HG03045 (cell line): ENCODE data around the gene CACFD1.
A peak's percentile ranks its signal among the peaks of the same experiment; 100 is the strongest.

Experiments used
- ATAC-seq: cut with Tn5 transposase; IDR thresholded peaks from one replicate; pipeline ENCODE4 v1.9.1; 2021; ENCODE audit warnings: mild to moderate bottlenecking, moderate library complexity; ENCODE audit not compliant: unreplicated experiment

The CACFD1 gene

DNA sequence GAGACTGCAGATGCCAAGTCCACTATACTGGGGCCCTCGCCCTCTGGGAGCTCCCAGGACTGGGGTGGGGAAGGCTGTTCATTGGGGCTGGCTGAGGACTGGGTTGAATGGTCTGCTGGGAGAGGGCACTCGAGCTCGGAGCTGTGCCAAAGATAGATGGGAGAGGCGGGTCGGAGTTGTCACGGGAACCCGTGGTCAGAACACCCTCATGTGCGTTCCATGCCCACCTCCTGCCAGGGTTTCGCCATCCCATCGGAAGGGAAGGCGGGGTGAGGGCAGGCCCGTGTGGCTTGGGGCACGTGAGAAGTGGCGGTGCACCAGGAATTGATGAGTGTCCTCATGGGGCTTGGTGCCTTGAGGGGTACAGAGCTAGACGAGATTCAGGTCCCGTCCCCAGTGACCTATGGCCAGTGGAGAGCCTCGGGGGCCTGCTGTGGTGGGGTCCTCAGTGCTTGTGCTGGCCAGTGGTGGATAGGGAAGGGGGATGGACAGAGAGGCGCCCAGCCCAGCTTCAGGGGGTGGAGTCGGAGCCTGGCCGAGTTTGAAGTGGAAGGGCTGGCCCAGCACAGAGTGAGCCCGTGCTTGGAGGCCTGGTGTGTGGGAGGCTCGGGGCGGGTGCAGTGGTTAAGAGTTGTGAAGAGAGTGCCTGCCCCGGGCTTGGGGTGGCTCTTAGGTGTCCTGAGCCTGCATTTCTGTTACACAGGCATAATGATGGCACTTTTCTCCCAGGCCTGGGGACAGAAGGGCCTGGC is 4.3 kb downstream of the CACFD1 start:
- no peak for ATAC-seq

DNA sequence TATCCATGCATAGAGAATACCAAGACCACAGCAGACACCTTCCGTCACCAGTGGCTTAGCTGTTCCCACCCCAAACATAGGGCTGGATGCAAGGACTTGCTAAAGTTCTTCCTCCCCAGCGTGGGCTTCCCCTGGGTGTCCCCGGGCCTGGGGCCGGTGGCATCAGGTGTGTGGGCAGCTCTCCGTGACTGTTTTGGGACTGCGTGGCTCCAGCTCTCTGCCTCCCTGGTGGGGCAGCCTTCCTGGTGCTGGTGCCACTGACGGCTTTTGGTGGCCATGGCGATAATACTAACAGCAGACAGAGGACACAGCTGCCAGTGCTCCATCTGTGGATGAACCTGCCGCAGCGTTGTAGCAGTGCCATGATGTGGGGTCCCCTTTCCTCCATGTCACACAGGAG is 4.9 kb downstream of the CACFD1 start:
- ATAC-seq = no peak

DNA sequence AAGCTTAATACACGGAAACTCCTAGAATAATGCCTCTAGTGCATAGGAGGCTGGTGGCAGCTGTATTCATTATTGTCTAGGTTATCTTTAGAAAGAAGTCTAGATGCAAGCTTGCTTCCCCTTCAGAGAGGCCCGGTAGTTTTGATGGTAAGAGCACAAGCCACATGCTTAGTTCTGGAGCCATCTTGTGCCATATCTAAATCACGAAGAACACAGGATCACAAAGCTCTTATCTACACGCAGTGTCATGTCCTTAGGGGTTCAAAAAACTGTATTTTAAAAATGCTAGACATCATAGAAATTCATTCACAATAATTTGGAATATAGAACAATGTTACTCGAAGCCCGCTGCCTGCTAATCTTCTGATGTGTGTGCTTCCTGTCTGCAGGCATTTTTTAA is 6.2 kb downstream of the CACFD1 start:
- no peak for ATAC-seq

DNA sequence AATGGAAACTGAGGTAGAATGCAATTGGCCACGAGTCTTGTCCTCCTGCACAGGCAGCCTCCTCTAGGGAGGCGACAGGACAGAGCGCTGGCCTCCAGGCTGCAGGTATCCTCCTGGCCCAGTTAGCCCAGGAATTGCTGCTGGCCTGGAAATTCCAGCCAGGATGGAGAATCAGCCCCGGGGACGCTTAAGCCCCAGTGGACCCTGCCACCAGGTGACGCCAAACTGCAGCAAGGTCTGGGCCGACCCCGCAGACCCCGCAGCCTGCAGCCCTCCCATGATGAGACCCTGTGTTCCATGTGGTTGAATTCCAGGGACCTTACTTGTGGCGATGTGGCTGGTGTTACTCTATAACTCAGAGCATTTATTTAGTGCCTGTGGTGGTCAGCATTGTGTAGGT is 7.3 kb downstream of the CACFD1 start:
- no peak for ATAC-seq

DNA sequence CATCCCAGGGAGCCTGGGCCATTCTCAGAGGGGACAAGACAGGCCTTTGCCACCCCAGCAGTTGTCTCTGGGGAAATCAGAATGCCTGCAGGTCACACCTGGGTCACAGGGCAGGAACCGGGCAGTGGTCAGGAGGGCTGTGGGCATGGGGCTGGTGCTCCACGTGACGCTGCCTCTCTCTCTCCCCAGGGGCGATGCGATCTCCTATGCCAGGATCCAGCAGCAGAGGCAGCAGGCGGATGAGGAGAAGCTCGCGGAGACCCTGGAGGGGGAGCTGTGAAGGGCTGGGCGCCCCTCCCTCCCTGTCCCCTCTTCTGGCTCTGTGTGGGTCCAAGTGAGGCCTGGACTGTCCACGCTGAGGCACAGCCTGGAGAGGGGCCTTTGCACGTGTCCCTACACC is 8.6 kb downstream of the CACFD1 start:
- no peak for ATAC-seq

DNA sequence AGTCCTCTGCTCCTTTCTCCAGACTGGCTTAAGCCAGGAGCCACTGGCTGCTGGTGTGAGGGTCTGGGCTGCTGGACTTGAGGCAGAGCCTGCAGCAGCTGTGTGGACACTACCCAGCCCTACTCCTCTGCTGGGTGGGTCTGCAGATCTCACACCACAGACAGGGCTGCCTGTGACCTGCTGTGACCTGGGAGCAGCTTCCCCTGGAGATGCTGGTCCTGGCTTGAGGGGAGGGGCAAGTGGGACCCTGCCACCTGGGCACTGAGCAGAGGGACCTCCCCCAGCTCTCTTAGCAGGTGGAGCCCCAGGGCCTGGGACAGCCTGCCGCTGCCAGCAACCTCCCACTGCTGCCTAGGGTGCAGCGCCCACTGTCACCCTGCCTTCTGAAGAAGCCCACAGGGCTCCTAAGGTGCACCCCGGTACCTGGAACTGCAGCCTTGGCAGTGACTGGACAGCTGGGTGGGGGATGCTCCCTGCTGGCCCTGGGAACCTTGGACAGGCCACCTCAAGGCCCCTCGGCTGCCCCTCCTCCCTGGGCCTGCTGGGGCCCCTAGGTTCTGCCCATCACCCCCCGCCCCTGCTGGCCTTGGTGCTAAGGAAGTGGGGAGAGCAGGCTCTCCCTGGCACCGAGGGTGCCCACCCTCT is 9.1 kb downstream of the CACFD1 start:
- ATAC-seq = no peak

DNA sequence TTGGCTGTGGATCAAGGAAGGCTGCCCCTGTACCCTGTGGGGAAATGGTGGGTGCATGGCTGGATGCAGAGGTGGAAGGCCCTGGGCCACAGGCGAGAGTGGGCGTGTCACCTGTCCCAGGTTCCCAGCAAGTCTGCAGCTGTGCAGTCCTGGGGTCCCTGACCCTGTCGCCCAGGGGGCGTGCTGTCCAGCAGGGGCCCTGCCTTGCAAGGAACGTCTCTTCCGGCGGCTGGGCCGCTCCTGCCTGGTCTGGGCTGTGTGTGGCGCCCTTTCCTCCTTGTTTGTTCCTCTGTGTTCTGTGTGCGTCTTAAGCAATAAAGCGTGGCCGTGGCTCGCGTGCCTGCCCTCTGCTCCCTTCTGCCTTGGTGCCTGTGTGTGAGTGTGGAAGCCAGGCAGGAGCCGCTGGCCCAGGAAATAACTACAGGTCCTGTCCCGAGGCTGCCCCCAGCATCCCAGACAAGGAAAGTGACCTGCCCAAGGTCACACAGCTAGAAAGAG is 10.7 kb downstream of the CACFD1 start:
- ATAC-seq = no peak

DNA sequence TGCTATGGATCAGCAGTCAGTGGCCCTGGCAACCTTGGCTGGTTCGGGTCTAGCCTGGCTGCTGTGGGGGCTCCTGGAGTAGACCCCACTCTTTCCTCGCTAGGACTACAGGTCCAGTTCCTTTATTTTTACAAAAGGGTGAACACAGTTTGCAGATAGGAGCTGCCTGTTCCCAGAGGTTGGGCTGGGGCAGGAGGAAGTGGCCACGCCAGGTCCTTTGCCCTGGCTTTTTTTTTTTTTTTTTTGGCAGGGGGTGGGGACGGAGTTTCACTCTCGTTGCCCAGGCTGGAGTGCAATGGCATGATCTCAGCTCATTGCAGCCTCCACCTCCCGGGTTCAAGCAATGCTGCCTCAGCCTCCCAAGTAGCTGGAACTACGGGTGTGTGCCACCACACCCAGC is 11.2 kb downstream of the CACFD1 start:
- no peak for ATAC-seq

DNA sequence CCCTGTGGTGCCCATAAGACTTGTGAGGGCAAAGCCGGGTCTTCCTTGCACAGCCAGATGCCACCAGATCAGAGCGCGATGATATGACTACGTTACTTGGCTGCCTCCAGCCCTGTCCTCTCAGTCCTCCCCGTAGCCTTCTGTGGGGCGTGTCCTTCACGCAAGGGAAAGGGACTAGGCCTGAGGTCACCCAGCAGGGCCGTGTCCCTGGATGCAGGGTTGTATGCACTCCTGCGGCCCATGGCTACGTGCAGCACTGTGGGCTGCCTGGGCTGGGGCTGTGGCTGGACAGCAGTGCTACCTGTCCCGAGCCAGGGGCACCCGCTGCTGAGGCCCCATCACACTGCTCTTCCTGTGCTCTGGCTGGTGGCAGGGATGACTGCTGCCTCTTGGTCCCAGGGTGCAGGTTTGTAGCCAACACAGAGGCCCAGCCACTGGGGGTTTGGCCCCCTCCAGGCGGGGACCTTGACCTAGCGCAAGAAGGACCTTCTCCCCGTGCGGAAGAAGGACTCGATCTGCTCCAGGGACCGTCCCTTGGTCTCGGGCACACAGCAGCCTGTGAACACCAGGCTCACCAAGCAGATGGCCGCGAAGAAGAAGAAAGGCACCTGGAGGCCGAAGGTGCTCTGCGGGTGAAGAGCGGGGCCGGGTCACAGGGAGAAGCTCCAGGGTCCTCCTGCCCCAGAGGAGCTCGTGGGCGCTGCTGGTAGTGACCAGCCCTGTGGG is 11.9 kb downstream of the CACFD1 start:
- no peak for ATAC-seq

DNA sequence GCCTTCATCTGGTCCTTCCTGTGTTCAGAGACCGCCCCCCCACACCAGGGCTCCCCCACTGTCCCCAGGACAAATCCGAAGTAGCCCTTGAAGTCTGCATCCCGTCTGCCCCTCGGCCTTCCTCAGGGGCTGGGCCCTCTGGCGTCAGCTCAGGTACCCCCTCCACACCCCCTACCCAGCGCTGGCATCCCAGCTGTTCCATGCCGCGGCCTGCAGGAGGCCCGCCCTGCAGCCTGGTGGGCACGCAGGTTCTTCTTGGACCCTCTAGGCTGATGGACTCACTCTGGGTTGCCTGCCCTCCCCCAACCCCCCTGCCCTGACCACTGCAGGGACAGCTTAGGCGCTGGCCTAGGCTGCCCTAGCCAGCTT is 12.5 kb downstream of the CACFD1 start:
- no peak for ATAC-seq

DNA sequence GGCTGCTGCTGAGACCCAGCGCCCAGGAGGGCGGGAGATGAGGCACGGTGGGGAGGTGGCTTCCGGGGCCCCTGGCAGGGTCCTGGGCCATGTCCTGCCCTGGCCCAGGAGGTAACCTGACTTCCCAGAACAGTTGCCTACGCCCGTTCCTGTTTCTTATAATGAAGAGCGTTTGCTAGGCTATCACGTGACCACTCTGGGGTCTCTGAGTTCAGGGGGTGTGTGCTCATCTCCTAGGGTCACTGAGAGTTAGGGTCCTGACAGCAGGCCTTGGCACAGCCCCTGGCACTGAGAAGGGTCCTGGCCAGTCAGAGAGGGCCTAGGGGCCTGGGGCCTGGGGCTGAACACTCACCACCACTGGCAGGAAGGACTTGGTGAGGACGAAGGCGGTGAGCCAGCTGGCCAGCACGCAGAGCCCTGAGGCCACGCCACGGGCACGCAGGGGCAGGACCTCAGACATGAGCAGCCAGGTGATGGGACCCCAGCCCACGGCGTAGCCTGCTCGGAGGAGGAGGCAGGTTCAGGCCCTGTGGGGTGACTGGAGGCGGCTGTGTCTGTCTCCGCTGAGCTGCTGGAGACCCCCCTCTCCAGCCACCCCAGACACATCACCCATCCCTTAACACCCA is 13.1 kb downstream of the CACFD1 start:
- ATAC-seq = no peak

DNA sequence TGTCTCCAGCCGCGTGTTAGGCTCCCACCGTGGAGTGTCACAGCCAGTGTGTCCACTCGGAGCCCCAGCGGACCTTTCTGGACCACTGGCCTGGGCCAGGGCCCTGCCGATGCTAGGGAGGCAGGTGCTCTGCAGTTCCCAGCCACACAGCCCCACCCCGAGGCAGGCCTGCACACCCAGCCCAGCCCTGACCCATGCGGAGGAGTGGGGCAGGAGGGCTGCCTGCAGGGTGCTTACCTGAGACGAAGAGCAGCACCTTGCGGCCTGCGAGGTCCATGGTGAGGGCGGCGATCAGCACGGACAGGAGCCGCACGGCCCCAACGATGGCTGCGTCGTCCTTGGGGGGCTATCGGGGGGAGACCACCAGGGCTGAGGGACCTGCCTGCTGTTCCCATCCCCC is 14.0 kb downstream of the CACFD1 start:
- ATAC-seq = no peak

DNA sequence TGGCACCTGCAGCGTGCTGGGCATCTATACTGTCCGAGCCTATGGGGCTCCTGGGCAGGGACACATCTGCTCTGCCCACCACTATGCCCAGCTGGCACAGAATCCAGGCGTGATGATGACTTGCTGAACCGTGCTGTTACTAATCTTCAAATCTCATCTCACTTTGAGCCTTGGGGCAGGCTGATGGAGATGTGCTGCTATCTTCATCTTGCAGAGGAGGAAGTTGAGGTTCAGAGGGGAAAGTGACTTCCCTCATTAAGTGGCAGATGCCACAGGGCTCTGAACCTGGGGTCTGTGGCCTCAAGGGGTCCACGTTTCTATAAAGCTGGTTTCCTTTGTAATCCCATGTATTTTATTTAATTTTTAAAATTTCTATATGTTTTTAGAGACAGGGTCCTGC is 14.4 kb downstream of the CACFD1 start:
- ATAC-seq = no peak

DNA sequence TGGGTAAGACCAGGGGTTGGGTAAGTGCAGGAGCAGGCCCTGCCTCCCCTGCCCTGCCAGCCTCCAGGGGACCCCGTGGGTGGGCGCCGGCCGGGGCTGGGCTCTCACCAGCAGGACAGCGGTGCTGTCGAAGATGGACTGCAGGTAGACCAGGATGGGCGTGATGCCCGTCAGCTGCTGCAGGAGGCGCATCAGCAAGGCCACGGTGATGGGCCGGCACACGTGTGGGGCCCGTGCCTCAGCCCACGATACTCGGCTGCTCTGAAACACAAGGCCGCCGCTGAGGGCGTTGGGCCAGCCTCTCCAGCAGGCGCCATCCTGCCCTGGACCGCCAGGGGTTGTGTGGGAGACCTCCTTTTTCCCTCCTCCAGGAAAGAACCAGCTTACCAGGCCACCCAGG is 15.1 kb downstream of the CACFD1 start:
- no peak for ATAC-seq

DNA sequence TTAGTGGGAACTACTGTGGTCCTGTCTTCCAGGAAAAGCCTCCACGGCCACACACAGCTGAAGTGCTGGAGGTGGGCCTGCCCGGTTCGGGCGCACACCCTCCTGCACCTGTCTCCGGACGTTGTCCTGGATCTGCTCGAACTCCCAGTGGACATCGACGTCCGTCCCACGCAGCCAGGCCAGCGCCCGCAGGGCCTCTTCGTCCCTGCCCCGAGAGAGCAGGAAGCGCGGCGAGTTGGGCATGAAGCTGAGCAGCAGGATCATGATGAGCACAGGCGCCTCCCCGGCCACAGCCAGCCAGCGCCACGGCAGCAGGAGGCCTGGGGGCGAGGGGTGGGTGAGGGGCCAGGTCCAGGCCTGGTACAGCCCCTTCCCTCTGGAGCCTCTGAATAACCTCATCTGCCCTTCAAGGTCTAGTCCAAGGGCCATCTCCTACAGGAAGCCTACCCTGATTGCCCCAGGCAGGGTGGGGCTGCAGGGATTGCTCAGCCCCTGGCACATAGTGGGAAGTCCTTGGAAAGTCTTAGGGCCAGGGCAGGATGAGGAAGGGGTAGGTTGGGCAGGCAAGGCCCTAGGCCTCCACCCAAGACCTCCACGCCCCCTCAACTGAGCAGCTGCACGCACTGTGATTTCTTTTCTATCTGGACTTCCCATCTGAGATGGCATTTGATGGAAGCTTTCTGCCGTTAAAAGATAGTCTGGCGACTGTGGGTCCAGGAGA is 15.7 kb downstream of the CACFD1 start:
- no peak for ATAC-seq

DNA sequence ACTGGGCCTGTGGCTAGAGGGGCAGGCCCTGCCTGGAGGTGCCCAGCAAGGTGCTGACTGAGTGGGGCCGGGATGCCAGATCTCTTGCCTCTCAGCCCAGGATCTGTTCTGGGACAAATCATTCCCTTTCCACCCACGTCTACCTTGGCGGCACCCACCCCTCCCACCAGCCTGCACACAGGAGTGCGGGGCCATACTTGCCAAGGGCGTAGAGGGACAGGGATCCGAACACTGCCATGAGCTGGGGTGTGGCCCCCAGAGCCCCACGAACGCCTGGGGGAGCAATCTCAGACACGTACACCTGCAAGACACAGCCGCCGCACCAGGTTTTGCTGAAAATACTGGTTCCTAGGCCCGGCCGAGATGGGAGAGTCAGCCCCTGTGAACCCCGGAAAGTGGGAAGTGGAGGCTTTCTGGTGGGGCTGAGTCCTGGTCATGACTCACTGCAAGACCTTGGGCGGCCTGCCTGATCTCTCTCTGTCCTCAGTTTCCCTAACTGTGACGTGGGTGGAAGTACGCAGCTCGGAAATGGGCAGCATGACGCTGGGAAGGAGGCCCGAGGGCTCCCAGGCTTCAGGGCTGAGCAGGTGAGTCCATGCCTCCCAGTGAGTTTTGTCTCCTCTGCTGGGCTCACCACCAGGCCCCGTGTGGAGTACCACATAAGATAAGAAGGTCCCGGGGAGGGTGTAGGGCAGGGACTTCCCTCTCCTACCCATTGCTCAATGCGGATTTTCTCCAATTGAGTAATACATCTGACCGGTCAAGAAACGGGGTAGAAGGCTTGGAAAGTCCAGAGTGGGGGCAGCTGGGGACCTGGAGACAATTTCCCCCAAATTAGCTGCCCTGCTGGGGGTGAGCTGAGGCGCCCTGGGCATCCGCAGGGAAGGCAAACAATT is 16.5 kb downstream of the CACFD1 start:
- no peak for ATAC-seq

DNA sequence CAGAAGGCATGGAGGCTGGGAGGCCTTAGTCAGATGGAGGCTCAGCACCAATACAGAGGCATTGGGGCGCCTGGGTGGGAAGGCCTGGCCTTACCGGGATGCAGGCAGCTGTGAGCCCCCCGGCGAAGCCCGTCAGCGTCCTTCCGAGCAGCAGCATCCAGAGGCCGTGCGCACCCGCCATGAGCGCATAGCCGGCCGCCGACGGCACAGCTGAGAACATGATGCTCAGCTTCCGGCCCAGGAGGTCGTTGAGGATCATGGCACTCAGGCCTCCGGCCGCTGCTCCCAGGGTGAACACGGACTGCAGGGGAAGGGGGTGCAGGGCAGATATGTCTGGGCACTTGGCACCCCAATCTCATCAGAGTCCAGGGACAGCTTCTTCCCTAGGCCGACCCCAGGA is 17.2 kb downstream of the CACFD1 start:
- no peak for ATAC-seq

DNA sequence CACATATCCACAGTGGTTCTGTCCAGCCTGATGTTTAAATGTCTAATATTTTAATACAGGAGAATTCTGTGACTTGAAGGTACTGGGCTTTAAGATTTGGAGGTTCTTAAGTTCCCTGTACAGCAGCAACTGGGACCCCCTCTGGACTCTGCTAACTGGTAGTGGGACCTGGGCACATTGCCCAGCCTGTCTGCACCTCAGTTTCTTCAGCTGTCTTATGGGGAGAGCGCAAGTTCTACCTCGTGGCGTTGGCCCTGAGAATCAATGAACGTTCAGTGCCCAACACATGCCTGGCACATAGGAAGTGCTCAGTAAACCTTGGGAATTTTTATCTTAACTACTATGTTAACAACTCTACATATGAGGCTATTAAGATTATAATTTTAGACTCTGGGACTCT is 17.7 kb downstream of the CACFD1 start:
- ATAC-seq = no peak

DNA sequence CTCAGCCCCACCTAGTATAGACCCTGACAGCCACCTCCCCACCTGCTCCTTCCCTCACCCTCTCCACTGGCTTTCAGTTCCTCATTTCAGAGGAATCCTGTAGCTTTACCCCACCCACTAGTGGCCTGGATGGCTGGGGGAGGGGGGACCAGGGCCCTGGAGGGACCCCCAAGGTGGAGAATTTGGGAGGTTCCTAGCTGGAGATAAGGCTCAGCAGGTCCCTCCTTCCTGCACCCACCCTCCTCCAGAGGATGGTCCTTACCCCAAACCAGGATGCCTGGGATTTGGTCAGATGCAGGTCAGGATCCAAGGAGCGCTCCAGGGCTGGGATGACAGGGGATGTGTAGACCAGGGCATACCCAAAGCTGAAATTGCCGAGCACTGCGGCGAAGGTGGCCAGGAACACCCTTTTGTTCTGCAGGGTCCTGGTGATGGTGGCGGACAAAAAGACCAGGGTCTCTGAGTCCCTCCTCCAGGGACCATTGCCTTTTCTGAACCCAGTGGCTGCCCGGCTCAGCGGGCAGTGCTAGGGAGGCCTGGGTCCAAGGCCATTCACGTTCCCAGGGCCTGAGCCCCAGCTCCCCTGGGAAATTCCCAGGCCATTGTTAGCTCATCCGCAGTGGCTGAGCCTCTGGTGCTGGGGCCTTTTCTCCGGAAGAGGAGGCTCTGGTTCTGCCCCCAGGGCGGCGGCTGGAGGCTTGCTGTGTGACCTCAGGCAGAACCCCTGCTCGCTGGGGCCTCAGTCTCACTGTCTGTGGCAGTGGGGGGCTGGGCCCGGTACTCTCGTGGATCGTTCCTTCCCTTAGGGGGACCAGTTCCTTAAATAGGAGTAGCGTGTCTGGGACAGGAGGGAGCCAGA is 18.4 kb downstream of the CACFD1 start:
- ATAC-seq = peak; percentile 42
